Mononuclear cell (primary cell): ENCODE results near the gene PRDM11. TPM values are rescaled to one million over a fixed set of nuclear protein-coding genes. Genes with fewer than 3 reads are reported as not detected.

ENCODE experiments used
- H3K27me3 ChIP-seq: 2 replicates; pipeline ENCODE4 v1.6.0; 2011; ENCODE audit warnings: low read length, control low read depth; ENCODE audit not compliant: insufficient read depth
- H3K4me1 ChIP-seq: 2 replicates; pipeline ENCODE4 v1.5.1; 2011; ENCODE audit warnings: mild to moderate bottlenecking, low read length, control low read depth; ENCODE audit not compliant: insufficient read depth
- H3K4me3 ChIP-seq: 2 replicates; pipeline ENCODE4 v1.5.1; 2011; ENCODE audit warnings: mild to moderate bottlenecking, low read length, moderate library complexity
- H3K9me3 ChIP-seq: 2 replicates; pipeline ENCODE4 v1.5.1; 2011; ENCODE audit warnings: low read depth, mild to moderate bottlenecking, control low read depth, low read length
- total RNA-seq: library from RNA; depleted of rRNA; stranded (reverse); fragments of >200 nt; gene quantifications from one replicate; pipeline ENCODE4 v1.2.3, GENCODE V29; 2012

Gene PRDM11
- total RNA-seq, 1 donor: 0.73 TPM

DNA sequence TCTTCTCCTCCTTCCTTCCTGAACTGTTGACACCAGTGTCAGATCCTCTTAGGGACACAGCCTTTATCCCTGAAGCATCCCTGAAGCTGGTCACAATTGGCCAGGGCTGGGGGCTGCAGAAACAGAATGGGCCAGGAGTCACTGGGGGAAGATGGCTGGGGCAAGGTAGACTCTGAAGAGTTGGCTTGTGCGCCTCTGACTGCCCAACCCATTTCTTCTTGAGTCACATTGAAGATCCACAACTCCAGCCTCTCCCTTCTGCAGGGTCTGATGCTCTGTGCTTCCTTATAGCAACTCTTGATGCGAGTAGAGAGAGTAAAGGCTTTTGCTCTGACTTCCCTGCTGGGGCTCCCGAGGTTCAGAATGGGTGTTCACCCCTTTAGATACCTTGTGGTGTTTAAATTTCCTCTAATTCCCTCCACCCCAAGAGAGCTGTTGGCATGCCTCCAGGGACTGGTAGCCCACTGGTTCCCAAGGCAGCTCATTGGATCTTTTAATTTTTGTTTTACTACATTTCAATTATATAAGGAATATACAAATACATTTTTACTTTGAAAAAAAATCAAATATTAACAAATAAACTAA, 13.4 kb downstream of the PRDM11 start:
- peaks cover 3% of the 10 kb centered on the region for H3K4me1 ChIP-seq

DNA sequence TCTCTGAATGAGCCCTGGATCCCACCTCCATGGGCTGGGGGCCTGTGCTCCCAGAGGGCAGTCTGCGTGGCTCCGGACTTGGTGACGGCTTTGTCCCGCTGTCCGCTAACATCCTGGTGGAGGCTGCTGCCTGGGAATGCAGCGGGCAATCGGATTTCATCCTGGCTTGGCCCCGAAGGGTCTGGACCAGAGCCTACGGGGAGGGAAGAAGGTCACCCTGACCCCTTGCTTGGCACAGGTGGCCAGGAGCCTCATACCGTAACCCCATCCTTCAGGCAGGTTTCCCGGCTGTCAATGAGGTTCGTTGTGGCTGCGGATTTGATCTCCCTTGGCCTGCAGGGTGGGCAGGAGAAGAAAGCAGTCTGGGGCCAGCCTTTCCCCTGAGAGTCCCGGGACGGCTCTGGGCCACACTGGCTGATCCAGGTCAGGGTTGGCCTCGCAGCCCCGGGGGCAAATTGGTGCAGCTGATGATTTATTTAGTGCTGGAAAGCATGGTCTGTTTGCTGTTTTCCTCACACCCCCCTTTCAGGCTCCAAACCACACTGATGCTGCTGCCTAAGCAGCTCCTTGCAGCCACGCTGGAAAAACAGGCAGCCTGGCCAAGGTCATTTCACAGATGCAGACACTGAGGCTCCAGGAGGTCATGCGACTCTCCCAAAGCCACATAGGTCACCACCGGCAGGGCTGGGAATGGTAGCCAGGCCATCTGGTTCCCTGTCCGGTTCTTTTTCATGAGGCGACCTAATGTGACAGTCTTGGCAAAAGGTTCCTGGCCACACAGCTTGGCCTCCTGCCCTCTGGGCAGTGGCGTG, 15.0 kb downstream of the PRDM11 start:
- Histone ChIP-seq H3K4me1 (peaks cover 3% of the 10 kb centered on the region), H3K4me3 (no peak overlapping the region), H3K9me3 (no peaks in the 10 kb centered on the region)

More for the DNA sequence above, 13.4 kb downstream of the PRDM11 start:
- no peaks in the 10 kb centered on the region for H3K9me3 ChIP-seq
- no peaks in the 10 kb centered on the region for H3K27me3 ChIP-seq
- H3K4me3 ChIP-seq: no peak overlapping the region

DNA sequence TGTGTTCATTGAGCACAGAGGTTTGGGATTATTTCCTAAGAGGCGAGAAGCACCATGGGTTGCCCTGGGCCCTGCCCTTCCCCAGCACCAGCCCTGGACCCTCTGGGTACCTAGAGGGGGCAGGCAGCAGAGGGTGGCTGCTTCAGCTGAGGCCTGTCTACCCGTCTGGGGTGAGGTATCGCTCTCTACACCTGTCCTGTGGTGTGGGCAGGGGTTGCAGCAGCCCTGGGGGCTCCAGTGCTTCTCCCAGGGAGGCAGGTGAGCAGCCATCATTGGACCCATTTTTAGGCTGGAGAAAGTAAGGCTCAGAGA, 15.6 kb downstream of the PRDM11 start:
- Histone ChIP-seq H3K4me3 (no peak overlapping the region), H3K9me3 (no peaks in the 10 kb centered on the region), H3K27me3 (no peaks in the 10 kb centered on the region), H3K4me1 (peaks cover 3% of the 10 kb centered on the region)

More for the DNA sequence above, 15.0 kb downstream of the PRDM11 start:
- no peaks in the 10 kb centered on the region for H3K27me3 ChIP-seq

DNA sequence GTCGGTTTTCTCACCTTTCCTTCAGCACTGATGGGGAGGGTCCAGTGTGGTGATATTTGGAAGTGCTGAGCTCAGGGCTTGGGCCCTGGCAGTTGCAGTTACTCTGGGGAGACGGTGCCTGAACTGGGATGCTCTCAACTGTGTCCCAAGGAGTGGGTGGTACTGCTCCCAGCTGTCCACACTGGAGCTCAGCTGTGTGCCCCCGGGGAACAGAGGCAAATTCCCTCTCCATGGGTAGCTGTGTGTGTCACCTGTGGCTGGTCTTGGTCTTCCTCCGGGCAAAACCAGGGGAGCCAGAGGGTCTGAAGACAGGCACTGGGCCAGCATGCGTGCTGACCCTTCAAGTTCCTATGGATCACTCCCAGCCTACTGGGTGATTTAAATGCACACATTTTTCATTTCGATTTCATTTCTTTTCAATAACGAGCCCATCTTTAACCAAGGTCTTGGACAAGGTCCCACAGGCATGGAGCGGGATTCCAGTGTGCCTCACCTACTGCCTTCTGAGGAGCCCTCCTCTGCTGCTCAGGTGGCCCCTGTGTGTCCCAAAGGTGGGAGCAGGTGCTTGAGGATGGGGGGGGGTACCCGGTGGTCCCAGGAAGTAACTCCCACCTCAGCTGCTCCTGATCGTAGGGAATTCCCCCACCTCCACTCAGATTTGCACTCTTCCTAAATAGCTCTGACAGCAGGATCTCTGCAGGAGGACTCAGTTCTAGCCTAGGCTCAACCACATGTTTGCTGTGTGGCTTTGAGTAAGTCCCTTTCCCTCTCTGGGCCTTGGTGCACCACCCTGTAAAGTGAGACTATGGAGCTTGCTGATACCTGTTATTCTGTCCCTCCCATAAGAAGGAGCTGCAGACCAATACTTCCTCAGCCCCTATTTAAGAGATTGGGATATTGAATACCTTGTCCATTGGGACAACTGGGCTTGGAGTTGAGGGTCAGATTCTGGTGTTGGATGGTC, 16.8 kb downstream of the PRDM11 start:
- H3K4me3 ChIP-seq: no peak overlapping the region
- no peaks in the 10 kb centered on the region for H3K27me3 ChIP-seq
- H3K4me1 ChIP-seq: peaks cover 3% of the 10 kb centered on the region
- no peaks in the 10 kb centered on the region for H3K9me3 ChIP-seq

DNA sequence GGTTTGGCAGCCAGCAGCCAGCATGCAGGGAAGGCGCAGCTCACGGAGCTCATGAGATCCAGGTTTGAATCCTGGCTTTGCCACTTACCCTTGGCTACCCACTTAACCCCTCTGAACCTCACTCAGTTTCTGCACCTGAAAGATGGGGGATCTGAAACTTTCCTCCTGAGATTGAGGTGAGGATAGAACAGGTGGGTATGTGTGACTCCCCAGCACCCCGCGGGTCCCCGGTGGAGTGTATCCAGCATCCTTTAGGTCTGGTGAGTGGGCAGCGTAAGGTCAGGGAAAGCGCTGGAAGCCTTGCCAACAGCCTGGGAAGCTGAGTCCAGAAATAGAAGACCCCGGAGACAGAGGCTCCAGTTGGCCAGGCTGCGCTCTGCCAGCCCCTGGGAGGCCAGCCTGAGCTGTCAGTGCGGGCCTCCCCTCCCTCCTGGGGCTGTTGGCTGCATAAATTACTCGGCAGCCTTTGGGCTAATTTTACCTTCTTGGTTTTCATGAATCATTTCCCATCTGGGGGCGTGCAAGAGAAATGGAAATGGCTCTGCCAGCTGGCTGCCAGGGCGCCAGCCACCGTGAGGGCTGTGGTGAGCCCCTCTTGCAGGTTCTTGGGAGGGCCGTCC, 17.6 kb downstream of the PRDM11 start:
- no peaks in the 10 kb centered on the region for H3K9me3 ChIP-seq
- peaks cover 3% of the 10 kb centered on the region for H3K4me1 ChIP-seq
- no peak overlapping the region for H3K4me3 ChIP-seq
- H3K27me3 ChIP-seq: no peaks in the 10 kb centered on the region

DNA sequence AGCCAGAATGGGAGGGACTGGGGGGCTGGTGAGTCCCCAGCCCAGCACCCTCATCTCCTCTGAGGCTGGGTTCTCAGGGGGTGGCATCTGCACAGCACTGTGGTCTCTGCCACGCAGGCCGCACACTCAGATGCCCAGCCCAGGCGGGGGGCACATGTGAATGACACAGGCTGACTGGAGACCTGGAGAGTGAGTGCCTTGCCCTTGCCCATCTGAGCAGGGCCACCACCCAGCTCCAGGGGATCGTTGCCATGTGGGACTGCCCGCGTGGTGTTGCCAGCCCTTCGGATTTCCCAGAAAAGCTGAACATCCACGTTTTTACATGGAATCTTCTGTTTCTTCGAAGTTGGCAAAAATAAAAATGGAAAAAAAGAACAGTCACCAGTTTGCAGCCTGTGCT, 18.9 kb downstream of the PRDM11 start:
- peaks cover 3% of the 10 kb centered on the region for H3K4me1 ChIP-seq
- no peak overlapping the region for H3K4me3 ChIP-seq
- no peaks in the 10 kb centered on the region for H3K9me3 ChIP-seq
- H3K27me3 ChIP-seq: no peaks in the 10 kb centered on the region

DNA sequence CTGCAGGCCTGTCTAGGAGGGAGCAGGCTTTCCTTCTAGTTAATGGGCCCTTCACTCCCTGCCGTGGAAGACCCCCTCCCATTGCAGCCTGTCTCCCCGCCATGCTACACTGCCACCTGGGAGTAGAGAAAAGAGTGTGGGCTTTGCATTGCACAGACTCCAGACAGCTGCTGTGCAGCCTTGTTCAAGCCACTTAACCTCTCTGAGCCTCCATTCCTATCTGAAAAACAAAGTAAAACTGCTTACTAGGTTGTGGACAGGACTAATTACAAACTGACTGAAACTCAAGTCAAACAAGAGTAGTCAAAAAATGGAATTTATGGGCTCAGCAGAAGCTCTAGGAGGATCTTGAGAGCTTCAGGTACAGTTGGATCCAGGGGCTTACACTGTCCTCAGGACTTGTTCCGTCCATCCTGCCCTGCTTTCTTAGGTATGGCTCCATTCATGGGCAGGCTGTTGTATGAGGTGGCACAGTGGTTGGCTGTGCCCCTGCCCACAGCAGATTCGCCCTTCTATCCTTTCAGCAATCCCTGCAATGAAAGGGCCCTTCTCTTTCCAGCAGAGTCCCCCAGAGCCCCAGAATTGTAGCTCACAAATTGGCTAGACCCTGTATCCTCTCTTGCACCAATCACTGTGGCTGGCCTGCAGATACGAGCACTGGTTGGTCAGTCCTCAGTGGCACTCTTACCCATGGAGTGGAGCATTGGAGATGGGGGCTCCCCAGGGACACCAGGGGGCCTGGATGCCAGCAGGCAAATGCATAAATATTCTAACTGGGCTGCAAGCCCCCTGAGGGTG, 19.6 kb downstream of the PRDM11 start:
- Histone ChIP-seq H3K27me3 (no peaks in the 10 kb centered on the region), H3K4me3 (no peak overlapping the region), H3K9me3 (no peaks in the 10 kb centered on the region), H3K4me1 (peaks cover 3% of the 10 kb centered on the region)

DNA sequence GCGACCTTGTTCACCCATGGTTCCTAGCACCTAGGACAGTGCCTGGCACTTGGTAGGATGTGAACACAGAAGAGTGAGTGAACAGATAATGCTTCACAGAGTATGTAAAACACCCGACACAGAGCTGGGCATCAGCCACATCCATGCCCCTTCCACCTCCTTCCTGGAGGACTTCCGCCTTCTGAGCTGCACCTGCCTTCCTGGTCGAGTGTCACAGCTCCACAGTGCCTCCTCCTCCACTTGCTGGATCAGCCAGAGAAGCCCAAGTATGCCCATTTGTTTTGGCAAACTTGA, 20.1 kb downstream of the PRDM11 start:
- H3K4me3 ChIP-seq: no peak overlapping the region
- peaks cover 3% of the 10 kb centered on the region for H3K4me1 ChIP-seq
- H3K9me3 ChIP-seq: no peaks in the 10 kb centered on the region
- no peaks in the 10 kb centered on the region for H3K27me3 ChIP-seq

DNA sequence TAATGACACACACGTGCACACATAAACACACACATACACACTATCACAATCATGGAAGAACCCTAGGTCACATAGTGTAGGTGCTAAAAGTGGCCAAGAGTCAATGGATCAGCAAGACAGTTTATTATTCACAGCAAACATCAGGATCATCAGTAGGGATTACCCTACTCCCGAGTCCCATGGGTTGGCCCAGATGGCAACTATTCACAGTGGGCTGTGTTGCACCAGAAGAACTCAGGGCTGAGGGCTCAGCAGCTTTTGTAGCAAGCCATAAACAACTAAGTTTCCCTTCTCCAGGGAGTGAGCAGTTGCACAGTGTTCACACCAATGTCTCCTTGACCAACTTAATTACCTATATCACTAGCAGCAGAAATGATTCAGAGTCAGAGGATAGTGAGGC, 20.8 kb downstream of the PRDM11 start:
- Histone ChIP-seq H3K27me3 (no peaks in the 10 kb centered on the region), H3K9me3 (no peaks in the 10 kb centered on the region), H3K4me1 (peaks cover 3% of the 10 kb centered on the region), H3K4me3 (no peak overlapping the region)

DNA sequence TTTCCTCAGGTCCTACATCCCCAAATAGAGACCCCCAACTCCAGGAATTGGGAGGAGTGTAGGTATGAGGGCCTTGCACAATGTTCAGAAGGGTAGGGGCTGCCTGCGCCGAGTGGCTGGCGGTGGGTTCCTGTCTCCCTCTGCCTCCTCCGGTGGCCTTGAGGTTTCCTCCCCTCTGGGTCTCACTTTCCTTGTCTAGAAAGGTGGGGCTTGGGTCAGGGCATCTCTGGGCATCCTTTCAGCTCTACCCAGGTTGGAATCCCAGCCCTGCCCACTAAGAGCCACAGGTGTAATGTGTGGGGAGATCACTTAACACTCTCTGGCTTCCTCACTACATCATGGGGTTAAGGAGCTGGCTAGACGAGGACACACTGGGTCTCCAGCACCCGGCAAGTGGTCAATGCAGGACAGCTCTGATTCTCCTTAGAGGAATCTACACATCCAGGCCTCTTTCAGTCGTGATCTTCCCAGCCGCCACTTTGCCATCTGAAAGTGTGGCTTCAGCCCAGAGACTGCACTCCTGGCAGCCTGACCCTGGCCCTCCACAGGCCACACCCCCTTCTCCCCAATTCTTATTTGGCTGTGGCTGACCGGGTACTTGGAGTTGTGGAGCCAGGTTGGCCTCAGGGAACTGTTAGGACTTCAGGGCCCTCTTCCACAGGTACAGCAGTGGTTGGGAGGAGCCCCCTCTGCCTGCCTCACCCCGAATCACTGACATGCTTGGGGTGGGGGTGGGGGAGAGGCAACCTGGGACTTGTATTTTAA, 22.1 kb downstream of the PRDM11 start:
- no peak overlapping the region for H3K4me3 ChIP-seq
- H3K27me3 ChIP-seq: no peaks in the 10 kb centered on the region
- no peaks in the 10 kb centered on the region for H3K9me3 ChIP-seq
- peaks cover 3% of the 10 kb centered on the region for H3K4me1 ChIP-seq

DNA sequence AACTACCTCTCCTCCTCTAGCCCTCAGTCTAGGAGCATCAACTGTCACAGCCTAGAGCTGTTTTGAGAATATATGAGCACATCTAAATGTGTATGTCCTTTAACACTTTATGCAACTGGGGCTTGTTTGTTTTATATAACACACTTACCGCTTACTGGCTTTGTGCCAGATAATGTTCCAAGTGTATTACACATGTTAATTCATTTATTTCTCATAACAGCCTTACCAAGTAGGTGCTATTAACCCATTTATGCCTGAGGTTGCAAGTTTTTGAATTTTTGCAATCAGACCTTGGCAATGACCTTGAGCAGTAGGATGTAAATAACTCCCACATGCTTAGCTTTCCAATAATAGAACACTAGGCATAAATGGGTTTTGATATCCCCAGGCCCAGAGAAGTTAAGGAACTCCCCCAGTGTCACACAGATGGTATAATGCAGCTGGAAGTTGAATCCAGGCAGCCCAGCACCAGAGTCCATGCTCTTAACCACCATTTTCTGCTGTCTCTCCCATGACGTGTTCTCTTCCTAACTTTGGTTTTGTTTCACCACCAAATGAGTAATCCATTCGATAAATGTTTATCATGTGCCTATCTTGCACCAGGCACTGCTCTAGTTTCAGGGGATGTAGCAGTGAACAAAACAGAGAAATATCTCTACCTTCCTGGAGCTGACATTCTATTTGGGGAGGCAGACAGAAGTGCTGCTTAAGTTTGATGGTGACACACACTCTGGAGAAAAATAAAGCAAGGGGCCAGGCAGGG, 23.1 kb downstream of the PRDM11 start:
- Histone ChIP-seq H3K27me3 (no peaks in the 10 kb centered on the region), H3K4me1 (no peaks in the 10 kb centered on the region), H3K9me3 (no peaks in the 10 kb centered on the region)

DNA sequence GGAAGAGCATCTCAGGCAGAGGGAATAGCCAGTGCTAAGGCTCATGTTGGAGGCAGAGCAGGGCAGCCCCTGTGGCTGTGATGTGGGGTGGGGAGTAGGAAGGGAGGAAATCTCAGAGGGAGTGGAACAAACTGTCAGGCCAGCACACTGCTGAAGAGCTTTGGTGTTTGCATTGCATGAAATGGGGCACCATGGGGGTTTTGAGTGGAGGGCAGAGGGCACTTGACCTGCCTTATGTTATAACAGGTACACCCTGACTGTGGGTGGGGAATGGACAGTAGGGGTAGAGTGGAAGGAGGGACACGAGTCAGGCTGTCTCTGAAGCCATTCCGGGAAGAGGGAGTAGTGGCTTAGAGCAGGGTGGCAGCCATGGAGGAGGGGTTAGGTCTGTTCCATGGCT, 24.0 kb downstream of the PRDM11 start:
- no peak overlapping the region for H3K4me3 ChIP-seq
- no peaks in the 10 kb centered on the region for H3K27me3 ChIP-seq
- no peaks in the 10 kb centered on the region for H3K9me3 ChIP-seq
- no peaks in the 10 kb centered on the region for H3K4me1 ChIP-seq

More for the DNA sequence above, 23.1 kb downstream of the PRDM11 start:
- H3K4me3 ChIP-seq: no peak overlapping the region

DNA sequence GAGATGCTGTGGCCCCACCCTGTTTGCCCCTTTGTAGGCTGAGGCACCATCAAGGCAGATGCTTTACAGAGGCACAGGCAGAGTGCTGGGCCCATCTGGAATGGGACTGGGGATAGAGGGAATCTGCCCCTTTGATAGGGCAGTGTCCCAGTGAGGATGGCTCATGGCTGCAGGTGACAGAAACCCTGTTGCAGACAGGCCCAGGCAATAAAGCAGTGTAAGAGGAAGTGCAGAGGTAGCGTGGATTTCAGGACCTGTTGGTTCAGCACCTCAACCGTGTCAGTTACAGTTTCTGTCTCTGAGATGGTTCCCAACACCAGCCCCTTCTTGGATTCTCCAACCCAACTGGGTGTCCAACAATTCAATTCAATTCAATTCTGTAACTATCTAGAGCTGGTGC, 25.1 kb downstream of the PRDM11 start:
- no peaks in the 10 kb centered on the region for H3K4me1 ChIP-seq

More for the DNA sequence above, 25.1 kb downstream of the PRDM11 start:
- no peaks in the 10 kb centered on the region for H3K27me3 ChIP-seq
- no peak overlapping the region for H3K4me3 ChIP-seq
- H3K9me3 ChIP-seq: no peaks in the 10 kb centered on the region
